ENCODE measurements around the gene MTCL3.
A peak's percentile ranks its signal among the peaks of the same experiment; 100 is the strongest.

DNA sequence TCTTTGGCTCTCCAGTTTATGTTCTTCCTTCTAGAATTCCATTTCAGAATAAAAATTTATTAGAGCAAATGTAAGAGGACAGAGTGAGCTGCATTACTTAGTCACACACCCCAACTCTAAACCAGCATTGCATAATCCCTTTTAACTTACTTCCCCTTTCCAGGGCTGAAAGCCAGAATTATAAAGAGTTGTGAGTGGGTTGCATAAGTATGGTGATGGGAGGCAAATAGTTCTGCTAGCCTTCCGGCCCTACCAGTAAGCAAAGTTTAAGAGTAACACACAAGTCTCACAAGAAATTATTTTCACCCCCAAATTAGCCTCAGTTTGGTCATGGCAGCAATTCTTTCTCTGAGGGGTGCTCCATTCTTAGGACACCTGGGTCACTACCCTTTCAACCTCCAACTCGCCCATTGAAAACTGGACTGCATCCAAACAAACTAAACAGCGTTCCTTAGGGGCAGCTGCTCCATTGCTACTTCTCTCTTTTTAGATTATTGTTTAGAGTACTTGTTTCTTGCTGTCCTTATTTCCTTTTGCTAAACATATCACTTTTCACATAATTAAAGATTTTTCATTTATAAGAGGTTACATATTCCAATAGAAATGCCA is 61.6 kb downstream of the MTCL3 start:
- TF ChIP-seq, protein P1, sequence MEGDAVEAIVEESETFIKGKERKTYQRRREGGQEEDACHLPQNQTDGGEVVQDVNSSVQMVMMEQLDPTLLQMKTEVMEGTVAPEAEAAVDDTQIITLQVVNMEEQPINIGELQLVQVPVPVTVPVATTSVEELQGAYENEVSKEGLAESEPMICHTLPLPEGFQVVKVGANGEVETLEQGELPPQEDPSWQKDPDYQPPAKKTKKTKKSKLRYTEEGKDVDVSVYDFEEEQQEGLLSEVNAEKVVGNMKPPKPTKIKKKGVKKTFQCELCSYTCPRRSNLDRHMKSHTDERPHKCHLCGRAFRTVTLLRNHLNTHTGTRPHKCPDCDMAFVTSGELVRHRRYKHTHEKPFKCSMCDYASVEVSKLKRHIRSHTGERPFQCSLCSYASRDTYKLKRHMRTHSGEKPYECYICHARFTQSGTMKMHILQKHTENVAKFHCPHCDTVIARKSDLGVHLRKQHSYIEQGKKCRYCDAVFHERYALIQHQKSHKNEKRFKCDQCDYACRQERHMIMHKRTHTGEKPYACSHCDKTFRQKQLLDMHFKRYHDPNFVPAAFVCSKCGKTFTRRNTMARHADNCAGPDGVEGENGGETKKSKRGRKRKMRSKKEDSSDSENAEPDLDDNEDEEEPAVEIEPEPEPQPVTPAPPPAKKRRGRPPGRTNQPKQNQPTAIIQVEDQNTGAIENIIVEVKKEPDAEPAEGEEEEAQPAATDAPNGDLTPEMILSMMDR (IDR thresholded peaks at IDR 0.05; ENCODE audit: low read depth, low read length) = no peak
- no peak for TF ChIP-seq POLR2A (IDR thresholded peaks at IDR 0.05; ENCODE audit: extremely low read depth, insufficient read length)
- TF ChIP-seq, protein P2, sequence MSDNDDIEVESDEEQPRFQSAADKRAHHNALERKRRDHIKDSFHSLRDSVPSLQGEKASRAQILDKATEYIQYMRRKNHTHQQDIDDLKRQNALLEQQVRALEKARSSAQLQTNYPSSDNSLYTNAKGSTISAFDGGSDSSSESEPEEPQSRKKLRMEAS (IDR thresholded peaks at IDR 0.05; ENCODE audit: low read depth, low read length) = peak; percentile 45; the same call in 1 of the 2 replicates
